K562 treated with DMSO at 1 percent for 12 hours (cell line): ENCODE measurements around the gene ELF2. TPM values are rescaled to one million over a fixed set of nuclear protein-coding genes. Genes with fewer than 3 reads are reported as not detected.

Experiments used
- total RNA-seq: library from RNA; unstranded; fragments of 300-600 nt; gene quantifications from 2 replicates; pipeline ENCODE4 v1.2.3, GENCODE V29; 2022; ENCODE audit not compliant: insufficient read depth

Gene ELF2
- total RNA-seq, result 8.0 and 30.2 TPM in 2 replicates

GRCh38 chr4:139177049-139177868, at the start of gene ELF2:
TSS of gene ELF2 (minus strand) at chr4:139177218. CDS start at chr4:139137701, 39,517 bp downstream.

GRCh38 chr4:139015269-139015947, 161.6 kb downstream of the ELF2 start, which contains the start of gene NOCT:
TSS of gene NOCT (plus strand) at chr4:139015781. CDS start at chr4:139015982, 201 bp downstream.

Other genes starting within 250 kb of the ELF2 start
- 4.0 and 8.3 TPM in 2 replicates for gene NOCT, start 161.4 kb downstream of the ELF2 start, total RNA-seq
- gene MGARP, start 103.0 kb upstream of the ELF2 start, total RNA-seq, result not detected in 2 replicates
- gene NAA15, start 124.3 kb upstream of the ELF2 start, total RNA-seq, result 6.4 and 19.6 TPM in 2 replicates
- gene NDUFC1, start 125.3 kb upstream of the ELF2 start, total RNA-seq, result 74.0 and 108 TPM in 2 replicates